SK-N-SH treated with all-trans-retinoic acid at 6 μM for 48 hours (cell line): ENCODE measurements around the gene UBXN6.

Experiments used
- ATAC-seq: fragments of 200-7000 bp; cut with Tn5 transposase; 3 replicates; pipeline ENCODE4 v1.9.1; 2020; ENCODE audit warnings: mild to moderate bottlenecking, moderate library complexity
- ARNTL ChIP-seq: fragments of 450-650 bp; formaldehyde crosslinking; IDR thresholded peaks from 2 replicates; pipeline ENCODE4 v1.5.0; 2020; ENCODE audit warnings: low read depth, mild to moderate bottlenecking, moderate library complexity, borderline replicate concordance
- BACH2 ChIP-seq: fragments of 250-450 bp; sonication (Bioruptor Pico); IDR thresholded peaks from 2 replicates; pipeline ENCODE4 v1.9.0; 2021; ENCODE audit warnings: mild to moderate bottlenecking, borderline replicate concordance
- CREB5 ChIP-seq: fragments of 250-450 bp; sonication (Bioruptor Pico); IDR thresholded peaks from 2 replicates; pipeline ENCODE4 v1.5.1; 2020; ENCODE audit warnings: low read depth, mild to moderate bottlenecking, moderate library complexity
- CSDC2 ChIP-seq: fragments of 250-450 bp; sonication (Bioruptor Pico); IDR thresholded peaks from 2 replicates; pipeline ENCODE4 v1.5.0; 2020; ENCODE audit warnings: mild to moderate bottlenecking, moderate library complexity
- CSRNP3 ChIP-seq: fragments of 250-450 bp; sonication (Bioruptor Pico); IDR thresholded peaks from 2 replicates; pipeline ENCODE4 v1.5.1; 2021; ENCODE audit warnings: mild to moderate bottlenecking, moderate library complexity
- ESRRG ChIP-seq: fragments of 250-450 bp; sonication (Bioruptor Pico); IDR thresholded peaks from 2 replicates; pipeline ENCODE4 v1.6.1; 2021; ENCODE audit warnings: mild to moderate bottlenecking
- GLIS3 ChIP-seq: fragments of 250-450 bp; sonication (Bioruptor Pico); IDR thresholded peaks from 2 replicates; pipeline ENCODE4 v1.5.0; 2020; ENCODE audit warnings: mild to moderate bottlenecking, moderate library complexity
- ISL1 ChIP-seq: fragments of 250-450 bp; sonication (Bioruptor Pico); IDR thresholded peaks from 2 replicates; pipeline ENCODE4 v2.1.2; 2022; ENCODE audit warnings: mild to moderate bottlenecking, moderate library complexity
- OSR1 ChIP-seq: fragments of 250-450 bp; sonication (Bioruptor Pico); IDR thresholded peaks from 2 replicates; pipeline ENCODE4 v1.8.0; 2022; ENCODE audit warnings: moderate library complexity, mild to moderate bottlenecking, inconsistent platforms
- POU6F1 ChIP-seq: fragments of 250-450 bp; sonication (Bioruptor Pico); IDR thresholded peaks from 2 replicates; pipeline ENCODE4 v1.8.0; 2021; ENCODE audit warnings: low read depth, mild to moderate bottlenecking, moderate library complexity, borderline replicate concordance
- PPARA ChIP-seq: fragments of 250-450 bp; sonication (Bioruptor Pico); IDR thresholded peaks from 2 replicates; pipeline ENCODE4 v1.5.0; 2020; ENCODE audit warnings: mild to moderate bottlenecking, borderline replicate concordance
- RARB ChIP-seq: fragments of 250-450 bp; sonication (Bioruptor Pico); IDR thresholded peaks from 2 replicates; pipeline ENCODE4 v1.8.0; 2021; ENCODE audit warnings: mild to moderate bottlenecking, moderate library complexity
- SNAI2 ChIP-seq: fragments of 250-450 bp; sonication (Bioruptor Pico); IDR thresholded peaks from 2 replicates; pipeline ENCODE4 v1.5.0; 2020; ENCODE audit warnings: mild to moderate bottlenecking, moderate library complexity
- TCF4 ChIP-seq: fragments of 250-450 bp; sonication (Bioruptor Pico); IDR thresholded peaks from 2 replicates; pipeline ENCODE4 v1.8.0; 2021; ENCODE audit warnings: mild to moderate bottlenecking, moderate library complexity, borderline replicate concordance
- TSHZ2 ChIP-seq: fragments of 250-450 bp; sonication (Bioruptor Pico); IDR thresholded peaks from 2 replicates; pipeline ENCODE4 v1.5.0; 2020; ENCODE audit warnings: mild to moderate bottlenecking, moderate library complexity
- ZC3H10 ChIP-seq: fragments of 250-450 bp; sonication (Bioruptor Pico); IDR thresholded peaks from 2 replicates; pipeline ENCODE4 v1.5.1; 2021; ENCODE audit warnings: mild to moderate bottlenecking, moderate library complexity
- ZFP3 ChIP-seq: fragments of 250-450 bp; sonication (Bioruptor Pico); IDR thresholded peaks from 2 replicates; pipeline ENCODE4 v1.5.0; 2020; ENCODE audit warnings: mild to moderate bottlenecking, moderate library complexity
- ZFP30 ChIP-seq: fragments of 450-650 bp; formaldehyde crosslinking; IDR thresholded peaks from 2 replicates; pipeline ENCODE4 v1.5.0; 2022; ENCODE audit warnings: mild to moderate bottlenecking, moderate library complexity
- ZNF565 ChIP-seq: fragments of 450-650 bp; formaldehyde crosslinking; conservative IDR thresholded peaks from 2 replicates; pipeline ENCODE4 v1.5.0; 2020; ENCODE audit warnings: low read depth, mild to moderate bottlenecking, moderate library complexity
- ZNF70 ChIP-seq: fragments of 450-650 bp; formaldehyde crosslinking; IDR thresholded peaks from 2 replicates; pipeline ENCODE4 v1.5.0; 2020; ENCODE audit warnings: mild to moderate bottlenecking, moderate library complexity
- ZNF8 ChIP-seq: fragments of 450-650 bp; formaldehyde crosslinking; IDR thresholded peaks from 2 replicates; pipeline ENCODE4 v1.5.0; 2020; ENCODE audit warnings: mild to moderate bottlenecking, moderate library complexity

Gene UBXN6

GRCh38 chr19:4409123-4409933, 48.3 kb downstream of the UBXN6 start (continued):
- TF ChIP-seq CSRNP3 (CRISPR knock-in tag) (no peak), PPARA (CRISPR knock-in tag) (no peak), ZNF70 (no peak), BACH2 (CRISPR knock-in tag) (no peak), ZNF565 (no peak), CSDC2 (no peak), ZFP30 (CRISPR knock-in tag) (no peak)

- no peak for TF ChIP-seq ARNTL (CRISPR knock-in tag)
- no peak for TF ChIP-seq ZNF70
- no peak for TF ChIP-seq TCF4 (CRISPR knock-in tag)
- TF ChIP-seq ZFP3 (CRISPR knock-in tag), result no peak
- TF ChIP-seq ZFP30 (CRISPR knock-in tag), result no peak
- no peak for TF ChIP-seq PPARA (CRISPR knock-in tag)
- no peak for TF ChIP-seq CSDC2
- ATAC-seq, result no peak
Observed at GRCh38 chr19:4406626-4407025, 51.0 kb downstream of the UBXN6 start.

- TF ChIP-seq ARNTL (CRISPR knock-in tag), result no peak
- no peak for TF ChIP-seq ZNF8 (CRISPR knock-in tag)
- no peak for TF ChIP-seq SNAI2 (CRISPR knock-in tag)
- no peak for ATAC-seq
Observed at GRCh38 chr19:4405977-4406376, 51.6 kb downstream of the UBXN6 start.

GRCh38 chr19:4403005-4403761, 54.4 kb downstream of the UBXN6 start:
- ATAC-seq, result no peak
- no peak for TF ChIP-seq TSHZ2 (CRISPR knock-in tag)
- no peak for TF ChIP-seq SNAI2 (CRISPR knock-in tag)
- no peak for TF ChIP-seq ISL1 (CRISPR knock-in tag)
- TF ChIP-seq OSR1 (CRISPR knock-in tag), result no peak
- no peak for TF ChIP-seq ZC3H10
- no peak for TF ChIP-seq RARB
- TF ChIP-seq CREB5 (CRISPR knock-in tag), result no peak
- no peak for TF ChIP-seq ZNF70

- peak; percentile 97 for ATAC-seq
- TF ChIP-seq ESRRG (CRISPR knock-in tag), result no peak
- no peak for TF ChIP-seq TCF4 (CRISPR knock-in tag)
- TF ChIP-seq CREB5 (CRISPR knock-in tag), result no peak
- TF ChIP-seq ZNF70, result no peak
- TF ChIP-seq ARNTL (CRISPR knock-in tag), result no peak
- TF ChIP-seq SNAI2 (CRISPR knock-in tag), result no peak
- no peak for TF ChIP-seq CSRNP3 (CRISPR knock-in tag)
- TF ChIP-seq PPARA (CRISPR knock-in tag), result no peak
- no peak for TF ChIP-seq BACH2 (CRISPR knock-in tag)
- no peak for TF ChIP-seq CSDC2
- TF ChIP-seq POU6F1 (CRISPR knock-in tag), result no peak
- TF ChIP-seq ZC3H10, result no peak
- TF ChIP-seq ZFP30 (CRISPR knock-in tag), result no peak
- no peak for TF ChIP-seq GLIS3 (CRISPR knock-in tag)
Observed at GRCh38 chr19:4402171-4403004, 55.2 kb downstream of the UBXN6 start, which contains the start of gene CHAF1A. CHAF1A (plus strand) TSS chr19:4402640; CDS start chr19:4402763, 123 bp downstream.
